CMK (cell line): ENCODE measurements around the gene KRT17.
"Not testable (repeated sequence)": the region's sequence is repeated elsewhere in the genome, so short reads cannot be mapped to it uniquely, and the experiment has no call there.

Experiments
- DNase-seq: peaks from one replicate; pipeline ENCODE4 v3.0.0-alpha.2; 2010; ENCODE audit warnings: low read depth

KRT17 gene

DNA sequence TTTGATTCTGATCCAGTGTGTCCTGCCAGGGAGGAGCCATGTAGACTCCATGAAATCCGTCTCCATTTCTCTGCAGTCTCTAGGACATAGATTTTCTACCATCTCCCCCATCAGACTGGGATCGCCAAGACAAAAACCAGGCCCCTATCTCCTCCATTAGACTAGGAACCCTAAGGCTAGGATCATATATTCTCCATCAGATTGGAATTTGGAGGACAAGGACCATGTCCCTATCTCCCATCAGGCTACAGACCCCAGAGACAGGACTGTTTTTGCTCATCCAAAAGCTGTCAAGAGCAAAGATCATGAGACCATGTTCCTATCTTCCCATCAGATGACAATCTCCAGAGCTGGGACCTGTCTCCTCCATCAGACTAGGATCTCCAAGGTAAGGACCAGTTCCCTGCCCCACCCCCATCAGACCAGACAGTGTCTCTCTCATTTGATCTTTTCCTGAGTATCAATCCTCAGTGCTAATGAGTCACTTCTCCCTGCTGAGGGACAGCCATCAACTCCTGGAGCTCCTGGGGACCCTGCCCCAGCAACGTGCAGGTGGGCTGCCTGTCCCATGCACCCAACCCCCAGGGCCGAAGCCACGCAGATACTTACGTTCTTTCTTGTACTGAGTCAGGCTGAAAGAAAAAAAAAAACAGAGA is 4.3 kb downstream of the KRT17 start:
- DNase-seq, result not testable (repeated sequence)

GRCh38 chr17:41619036-41619926 is 5.1 kb downstream of the KRT17 start:
- DNase-seq, result no peak

DNA sequence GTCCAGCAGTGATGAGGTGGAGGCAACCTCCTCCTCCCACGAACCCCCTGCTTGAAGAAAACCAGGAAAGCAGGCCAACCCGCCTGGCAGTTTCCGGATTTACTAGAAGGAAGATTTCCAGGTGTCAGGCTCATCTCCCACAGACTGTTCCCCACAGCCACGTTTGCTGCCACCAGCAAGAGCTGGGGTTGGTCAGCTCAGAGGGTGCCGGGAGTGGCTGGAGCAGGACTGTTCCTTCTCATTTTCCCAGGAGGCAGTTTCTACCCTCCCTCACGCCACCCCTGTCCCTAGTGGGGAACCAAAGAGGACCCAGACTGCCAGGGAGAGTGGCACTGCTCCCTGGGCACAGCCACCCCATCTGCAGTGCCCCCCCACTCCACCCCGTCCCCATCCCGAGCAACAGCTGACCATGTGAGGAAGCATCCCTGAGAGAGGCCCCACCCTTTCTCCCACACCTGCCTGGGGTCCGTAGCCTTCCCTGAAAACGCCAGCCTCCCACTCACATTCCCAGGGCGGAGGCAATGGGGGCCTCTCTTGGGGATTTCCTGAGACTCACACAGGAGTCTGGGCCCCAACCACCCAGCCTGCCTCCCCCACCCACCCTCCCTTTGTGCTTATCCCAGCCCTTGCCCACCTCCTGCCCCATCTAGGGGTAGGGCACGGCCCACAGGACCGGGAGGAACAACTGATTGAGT is 5.9 kb downstream of the KRT17 start:
- no peak for DNase-seq

DNA sequence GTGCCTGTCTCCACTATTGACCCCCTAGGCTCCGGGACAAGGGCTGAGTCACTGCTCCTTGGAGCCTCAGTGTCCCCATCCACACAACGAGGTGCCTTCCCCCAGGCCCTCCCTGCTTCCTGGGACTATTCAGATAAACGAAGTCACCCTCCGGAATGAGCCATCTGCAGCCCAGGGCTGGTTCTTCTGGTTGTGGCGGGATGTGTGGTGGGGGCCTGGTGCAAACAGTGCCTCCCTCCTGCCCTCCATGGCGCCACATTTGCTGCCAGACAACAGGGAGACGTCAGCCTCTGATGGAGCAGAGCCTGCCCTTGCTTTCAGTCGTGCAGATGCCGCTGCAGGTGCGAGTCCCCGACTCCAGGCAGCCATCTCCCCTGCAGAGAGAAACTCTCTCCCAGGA is 6.7 kb downstream of the KRT17 start:
- DNase-seq, result no peak

DNA sequence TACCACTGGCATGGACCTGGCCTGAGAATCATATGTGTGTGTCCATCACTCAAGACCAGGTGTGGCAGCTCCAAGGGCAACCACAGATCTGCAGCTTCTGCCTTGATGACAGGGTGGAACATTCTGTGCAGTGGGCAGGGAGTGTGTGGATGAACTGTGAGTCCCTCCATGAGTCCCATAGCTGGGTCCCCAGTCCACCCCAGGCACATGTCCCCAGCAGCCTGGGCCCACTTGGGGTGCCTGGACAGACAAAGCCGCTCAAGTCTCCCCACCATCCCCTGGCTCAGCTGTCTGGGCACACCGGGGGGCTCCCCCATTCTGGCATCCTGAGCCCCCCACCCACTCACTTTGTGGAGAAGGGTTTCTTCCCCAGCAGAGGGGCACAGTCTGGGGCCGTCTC is 7.2 kb downstream of the KRT17 start:
- no peak for DNase-seq

GRCh38 chr17:41616486-41616885 is 7.9 kb downstream of the KRT17 start:
- DNase-seq, result not testable (repeated sequence)

- no peak for DNase-seq
These were observed 8.9 kb downstream of the KRT17 start for GRCh38 chr17:41615454-41615853.

DNA sequence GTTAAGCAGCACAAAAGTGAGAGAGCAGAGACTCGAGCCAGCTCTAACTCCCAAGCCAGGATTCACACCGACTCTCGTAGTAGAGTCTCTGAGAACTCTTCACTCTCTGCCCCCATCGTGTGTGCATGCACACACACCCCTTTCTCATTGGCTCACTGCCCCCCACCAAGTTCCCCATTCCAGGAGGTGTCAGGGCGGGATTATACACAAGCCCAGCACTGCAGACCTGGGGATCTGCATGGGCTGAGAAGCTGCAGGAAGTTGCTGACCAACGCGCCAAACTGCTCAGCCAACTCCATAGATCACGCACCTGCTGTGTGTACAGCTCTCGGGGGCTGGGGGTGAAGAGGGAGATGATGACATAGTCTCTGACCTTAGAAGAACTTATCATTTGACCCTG is 9.6 kb downstream of the KRT17 start:
- DNase-seq, result not testable (repeated sequence)

DNA sequence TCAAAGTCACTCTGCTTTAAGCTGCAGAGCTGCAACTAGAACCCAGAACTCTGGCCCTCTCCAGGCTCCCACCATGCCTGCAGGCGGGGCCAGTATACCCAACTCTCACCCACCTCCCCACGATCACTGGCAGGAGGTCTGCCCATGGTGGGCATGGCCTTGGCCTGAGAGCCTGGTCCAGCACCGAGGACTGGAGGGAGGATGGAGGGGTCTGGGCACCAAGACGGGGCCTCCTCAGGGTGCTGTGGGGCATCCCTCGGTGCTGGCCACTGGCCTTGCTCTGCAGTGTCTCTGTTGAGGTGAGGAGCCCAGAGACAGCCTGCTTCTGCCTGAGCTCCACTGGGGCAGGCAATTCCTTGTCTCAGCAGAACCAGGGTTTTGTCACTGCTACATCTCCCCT is 10.3 kb downstream of the KRT17 start:
- DNase-seq, result no peak

DNA sequence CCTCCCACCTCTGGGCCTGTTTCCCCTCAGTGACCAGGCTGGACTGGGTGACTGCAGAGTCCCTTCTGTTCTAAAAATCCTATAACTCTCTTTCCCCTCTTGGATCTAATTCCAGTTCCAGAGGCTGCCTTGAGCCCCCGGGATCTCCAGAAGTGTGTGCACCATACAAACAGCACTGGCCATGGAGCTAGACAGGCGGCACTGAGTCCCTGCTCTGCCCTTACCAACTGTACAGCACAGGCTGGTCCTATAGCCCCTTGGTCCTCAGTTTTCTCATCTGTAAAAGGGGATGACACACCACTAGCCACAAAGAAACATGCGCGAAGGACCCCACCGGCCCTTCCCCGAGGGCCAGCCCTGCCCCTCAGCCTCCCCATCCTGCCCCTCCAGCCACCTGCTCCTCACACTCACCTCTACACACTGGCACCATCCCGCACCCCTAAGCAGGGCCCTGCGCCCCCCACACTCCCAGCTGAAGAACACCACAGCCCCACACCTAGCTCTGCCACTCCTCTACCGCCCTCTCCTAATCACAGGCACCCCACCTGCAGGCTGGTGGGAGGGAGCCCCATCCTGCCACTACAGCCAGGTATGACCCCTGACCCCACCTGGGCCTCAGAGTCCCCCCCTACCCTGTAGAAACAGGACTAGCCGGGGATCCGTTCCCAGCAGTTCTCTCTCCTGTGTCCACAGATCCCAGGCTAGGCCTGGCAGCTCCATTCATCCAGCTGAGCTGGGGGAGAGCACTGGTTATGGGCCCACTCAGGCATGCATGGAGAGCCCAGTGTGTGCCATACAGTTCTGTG is 10.9 kb downstream of the KRT17 start:
- DNase-seq, result no peak

- not testable (repeated sequence) for DNase-seq
These were observed 11.8 kb downstream of the KRT17 start, which contains the start of gene KRT16 for GRCh38 chr17:41612376-41613160. KRT16 (minus strand) TSS chr17:41612767; CDS start chr17:41612688, 79 bp downstream.

DNA sequence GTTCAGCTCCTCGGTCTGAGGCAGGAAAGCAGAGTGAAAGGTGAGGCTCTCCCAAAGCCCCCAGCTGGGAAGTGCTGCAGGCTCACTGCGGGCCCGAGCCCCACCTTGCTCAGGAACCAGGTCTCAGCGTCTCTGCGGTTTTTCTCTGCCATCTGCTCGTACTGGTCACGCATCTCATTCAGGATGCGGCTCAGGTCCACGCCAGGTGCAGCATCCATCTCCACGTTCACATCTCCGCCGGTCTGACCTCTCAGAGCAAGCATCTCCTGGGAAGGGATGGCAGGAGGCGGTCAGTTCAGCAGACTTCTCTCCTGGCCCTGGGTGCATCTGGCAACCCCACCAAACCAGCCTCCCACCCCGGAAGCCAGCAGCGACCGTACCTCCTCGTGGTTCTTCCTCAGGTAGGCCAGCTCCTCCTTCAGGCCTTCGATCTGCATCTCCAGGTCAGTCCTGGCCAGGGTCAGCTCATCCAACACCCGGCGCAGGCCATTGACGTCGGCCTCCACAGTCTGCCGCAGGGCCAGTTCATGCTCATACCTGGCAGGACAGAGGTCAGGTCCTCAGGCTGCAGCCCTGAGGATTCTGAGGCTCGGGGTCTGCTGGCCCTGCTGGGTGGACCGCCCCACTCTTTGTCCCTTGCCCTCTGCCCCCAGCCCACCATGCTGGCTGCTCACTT is 13.3 kb downstream of the KRT17 start:
- no peak for DNase-seq

- not testable (repeated sequence) for DNase-seq
These were observed 14.3 kb downstream of the KRT17 start for GRCh38 chr17:41610061-41610517.

DNA sequence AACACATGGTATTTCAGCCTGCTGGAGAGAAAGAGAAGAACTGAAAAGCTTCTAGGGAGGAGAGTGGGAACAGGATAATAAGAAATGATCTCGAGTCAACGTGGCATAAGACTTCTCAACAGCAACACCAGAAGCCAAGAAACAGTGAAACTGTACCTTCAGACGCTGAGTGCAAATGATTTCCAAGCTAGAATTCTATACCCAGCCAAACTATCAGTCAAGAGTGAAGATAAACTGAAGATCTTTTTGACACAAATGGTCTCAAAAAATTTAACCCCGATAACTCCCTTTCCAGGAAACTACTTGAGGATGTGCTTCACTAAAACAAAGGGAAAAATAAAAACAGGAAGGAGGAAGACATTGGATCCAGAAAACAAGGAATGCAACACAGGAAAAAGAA is 17.4 kb downstream of the KRT17 start:
- not testable (repeated sequence) for DNase-seq

GRCh38 chr17:41602524-41602923 is 21.9 kb downstream of the KRT17 start:
- DNase-seq, result no peak

DNA sequence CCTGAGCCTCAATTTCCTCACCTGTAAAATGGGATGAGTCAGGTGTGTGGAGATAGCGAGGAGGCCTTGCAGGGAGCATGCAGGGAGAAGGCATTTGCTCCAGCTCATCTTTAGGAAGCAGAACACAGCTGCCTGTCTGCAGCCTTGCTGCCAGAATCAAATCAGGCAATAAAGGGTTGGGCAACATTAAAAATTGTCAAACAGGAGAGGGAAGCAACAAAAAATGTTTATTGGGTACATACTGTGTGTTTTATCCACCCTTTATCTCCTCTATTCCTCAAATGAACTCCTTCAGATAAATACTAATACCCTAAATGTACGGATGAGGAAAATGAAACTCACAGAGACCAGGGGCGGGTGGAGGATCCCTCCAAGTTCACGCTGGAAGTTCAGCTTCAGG is 24.1 kb downstream of the KRT17 start:
- DNase-seq, result no peak

DNA sequence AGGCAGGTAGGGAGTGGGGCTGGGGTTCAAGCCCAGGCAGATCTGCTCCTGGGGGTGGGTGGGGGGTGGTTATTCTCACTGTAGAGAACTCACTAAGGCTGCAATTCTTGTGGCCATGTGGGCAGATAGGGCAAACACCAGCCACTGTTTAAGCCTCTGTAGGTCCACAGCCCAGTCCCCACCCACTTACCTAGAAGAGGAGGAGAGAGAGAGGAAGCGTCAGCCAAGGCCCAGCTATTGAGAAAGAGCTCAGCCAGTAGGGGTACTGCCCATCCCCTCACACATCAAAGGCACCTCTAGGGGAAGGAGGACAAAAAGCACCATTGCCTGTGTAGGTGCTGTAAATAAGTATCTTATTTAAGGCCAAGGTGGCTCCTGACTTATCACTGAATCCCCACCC is 24.7 kb downstream of the KRT17 start:
- DNase-seq, result no peak

GRCh38 chr17:41595585-41595984 is 28.8 kb downstream of the KRT17 start:
- no peak for DNase-seq

- no peak for DNase-seq
These were observed 29.9 kb downstream of the KRT17 start for GRCh38 chr17:41594363-41594915.
